Upper lobe of right lung (tissue), 1 donor: ENCODE data around the gene RFTN1. TPM values are rescaled to one million over a fixed set of nuclear protein-coding genes. Genes with fewer than 3 reads are reported as not detected.

Source experiments
- ATAC-seq: fragments of 200-7000 bp; cut with Tn5 transposase; one replicate; pipeline ENCODE4 v1.9.1; 2020; ENCODE audit warnings: mild to moderate bottlenecking, moderate library complexity
- DNase-seq: peaks from one replicate; pipeline ENCODE4 v3.0.0-alpha.2; 2020
- H3K27ac ChIP-seq: fragments of 200-600 bp; one replicate; pipeline ENCODE4 v1.8.0; 2022
- H3K27me3 ChIP-seq: fragments of 200-600 bp; one replicate; pipeline ENCODE4 v1.8.0; 2022; ENCODE audit warnings: mild to moderate bottlenecking
- H3K36me3 ChIP-seq: fragments of 200-600 bp; one replicate; pipeline ENCODE4 v1.8.0; 2022
- H3K4me1 ChIP-seq: fragments of 200-600 bp; one replicate; pipeline ENCODE4 v1.8.0; 2022
- H3K4me3 ChIP-seq: fragments of 200-600 bp; one replicate; pipeline ENCODE4 v1.8.0; 2022; ENCODE audit warnings: mild to moderate bottlenecking
- H3K9me3 ChIP-seq: fragments of 200-600 bp; one replicate; pipeline ENCODE4 v1.8.0; 2022
- intact Hi-C: fragments of 100-400 bp; cut with DNase I; formaldehyde crosslinking; loops from one replicate; pipeline ENCODE4 v1.11.0; 2022
- total RNA-seq: library from RNA; stranded (reverse); fragmentation: NEBNext Ultra II Directional; extraction: Animal tissue kit (Norgen Biotek cat#: 25700); gene quantifications from one replicate; pipeline ENCODE4 v1.2.1, GENCODE V29; 2021
- TF ChIP-seq, protein P1 (sequence below): fragments of 200-600 bp; IDR thresholded peaks from one replicate; pipeline ENCODE4 v1.8.0; 2022; ENCODE audit warnings: antibody characterized with exemption
- donor health status: DM: no; HTN: yes; CAD: no; lungs with severe emphysema.

RFTN1 gene
- total RNA-seq, 1 donor from 2014 or later, result 69.4 TPM

DNA sequence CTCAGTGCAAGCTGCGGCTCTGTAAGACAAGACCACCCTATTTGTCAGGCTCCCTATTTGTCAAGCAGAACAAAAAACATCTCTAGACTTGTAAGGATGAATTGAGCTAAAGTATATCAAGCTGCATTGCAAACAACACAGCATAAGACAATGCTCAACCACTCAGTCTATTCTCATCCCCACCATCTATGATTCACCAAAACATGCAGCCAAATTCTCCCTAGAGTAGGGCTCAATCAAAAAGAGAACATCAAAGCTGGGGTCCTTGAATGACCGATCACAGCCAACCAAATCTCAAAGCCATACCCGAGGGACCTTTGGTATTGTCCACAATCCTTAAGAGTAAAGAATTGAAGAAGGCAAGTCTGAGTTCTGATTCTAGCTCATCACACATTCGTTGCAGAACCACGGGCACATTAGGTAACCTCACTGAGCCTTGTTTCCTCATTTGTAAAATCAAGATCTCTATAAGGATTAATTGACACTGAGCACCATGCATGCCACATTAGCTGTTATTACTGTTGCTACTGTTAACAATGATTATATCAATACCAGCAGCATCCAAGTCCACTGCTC, 31.2 kb downstream of the RFTN1 start:
- intact Hi-C loops, result no loop called here
- peak overlapping the region; percentile 33 for H3K27ac ChIP-seq
- no peak overlapping the region for H3K4me3 ChIP-seq
- peak; percentile 39 for ATAC-seq
- TF ChIP-seq, protein P1, sequence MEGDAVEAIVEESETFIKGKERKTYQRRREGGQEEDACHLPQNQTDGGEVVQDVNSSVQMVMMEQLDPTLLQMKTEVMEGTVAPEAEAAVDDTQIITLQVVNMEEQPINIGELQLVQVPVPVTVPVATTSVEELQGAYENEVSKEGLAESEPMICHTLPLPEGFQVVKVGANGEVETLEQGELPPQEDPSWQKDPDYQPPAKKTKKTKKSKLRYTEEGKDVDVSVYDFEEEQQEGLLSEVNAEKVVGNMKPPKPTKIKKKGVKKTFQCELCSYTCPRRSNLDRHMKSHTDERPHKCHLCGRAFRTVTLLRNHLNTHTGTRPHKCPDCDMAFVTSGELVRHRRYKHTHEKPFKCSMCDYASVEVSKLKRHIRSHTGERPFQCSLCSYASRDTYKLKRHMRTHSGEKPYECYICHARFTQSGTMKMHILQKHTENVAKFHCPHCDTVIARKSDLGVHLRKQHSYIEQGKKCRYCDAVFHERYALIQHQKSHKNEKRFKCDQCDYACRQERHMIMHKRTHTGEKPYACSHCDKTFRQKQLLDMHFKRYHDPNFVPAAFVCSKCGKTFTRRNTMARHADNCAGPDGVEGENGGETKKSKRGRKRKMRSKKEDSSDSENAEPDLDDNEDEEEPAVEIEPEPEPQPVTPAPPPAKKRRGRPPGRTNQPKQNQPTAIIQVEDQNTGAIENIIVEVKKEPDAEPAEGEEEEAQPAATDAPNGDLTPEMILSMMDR, result no peak
- H3K9me3 ChIP-seq, result no peaks in the 10 kb centered on the region
- H3K36me3 ChIP-seq, result no peaks in the 10 kb centered on the region
- no peaks in the 10 kb centered on the region for H3K27me3 ChIP-seq
- H3K4me1 ChIP-seq, result peaks cover 54% of the 10 kb centered on the region
- DNase-seq, result no peak

DNA sequence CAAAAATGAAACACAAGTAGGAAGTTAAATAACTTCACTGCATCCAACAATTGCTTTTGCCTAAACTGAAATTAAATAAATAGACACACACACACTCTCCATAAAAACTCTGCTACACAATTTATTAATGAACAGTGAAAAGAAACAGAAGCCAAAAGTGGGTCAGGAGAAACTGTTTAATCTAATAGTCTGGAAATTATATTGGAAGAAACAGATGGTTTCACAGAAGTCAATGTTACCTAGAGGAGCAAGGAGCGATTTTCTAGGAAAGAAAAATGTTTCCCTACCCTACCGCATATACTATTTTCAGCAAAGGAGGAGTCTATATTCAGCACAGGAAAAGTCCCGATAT, 32.0 kb downstream of the RFTN1 start:
- H3K27ac ChIP-seq, result peak overlapping the region; percentile 33
- intact Hi-C loops, result no loop called here

DNA sequence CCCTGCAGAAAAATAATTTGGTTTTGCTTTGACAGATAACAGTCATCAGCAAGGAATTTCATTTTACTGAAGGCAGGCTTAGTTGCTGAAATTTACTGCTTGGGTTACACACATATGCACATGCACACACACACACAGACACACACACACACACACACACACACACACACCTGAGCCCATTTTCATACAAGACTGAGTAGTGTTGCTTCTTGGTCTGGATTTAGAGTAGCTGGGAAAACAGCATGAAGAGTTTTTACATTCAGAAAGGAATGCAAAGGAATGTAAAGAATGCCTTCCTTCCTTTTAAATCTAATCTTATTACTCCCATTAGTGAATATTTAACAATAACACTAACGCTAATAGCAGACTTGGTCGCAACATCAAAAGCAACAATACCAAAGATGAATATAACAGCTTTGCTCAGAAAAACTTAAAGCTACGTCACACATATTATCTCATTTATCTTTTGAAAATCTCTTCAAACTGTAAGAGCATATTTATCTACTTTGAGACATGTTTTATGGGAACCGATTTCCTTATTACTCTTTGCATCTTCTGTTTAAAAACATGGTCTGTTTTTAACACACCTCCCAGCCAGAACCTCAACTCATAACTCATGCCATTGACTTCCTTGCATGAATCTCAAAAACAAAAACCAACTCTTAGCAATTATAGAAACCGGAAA, 32.5 kb downstream of the RFTN1 start:
- Histone ChIP-seq H3K4me1 (peaks cover 59% of the 10 kb centered on the region), H3K36me3 (no peaks in the 10 kb centered on the region), H3K9me3 (no peaks in the 10 kb centered on the region), H3K4me3 (no peak overlapping the region), H3K27ac (peak overlapping the region; percentile 33), H3K27me3 (no peaks in the 10 kb centered on the region)
- ATAC-seq (no peak), DNase-seq (no peak)
- TF ChIP-seq, protein P1, result no peak
- intact Hi-C loops, result no loop called here

More for the DNA sequence above, 32.0 kb downstream of the RFTN1 start:
- Histone ChIP-seq H3K36me3 (no peaks in the 10 kb centered on the region), H3K4me1 (peaks cover 55% of the 10 kb centered on the region), H3K27me3 (no peaks in the 10 kb centered on the region), H3K9me3 (no peaks in the 10 kb centered on the region), H3K4me3 (no peak overlapping the region)
- ATAC-seq (no peak), DNase-seq (no peak)
- TF ChIP-seq, protein P1, result no peak

DNA sequence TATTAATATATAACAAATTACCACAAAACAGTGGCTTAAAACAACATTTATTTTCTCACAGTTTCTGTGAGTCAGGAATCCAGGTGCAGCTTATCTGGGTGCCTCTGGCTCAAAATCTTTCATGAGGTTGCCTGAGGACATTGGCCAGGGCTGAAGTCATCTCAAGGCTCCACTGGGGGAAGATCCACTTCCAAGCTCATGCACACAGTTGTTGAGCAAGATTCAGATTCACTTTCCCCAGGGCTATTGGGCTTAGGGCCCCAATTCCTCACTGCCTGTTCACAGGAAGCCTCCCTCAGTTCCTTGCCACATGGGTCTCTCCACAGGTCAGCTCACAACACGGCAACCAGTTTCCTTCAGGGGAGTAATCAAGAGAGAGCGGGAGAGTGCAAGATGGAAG, 35.0 kb downstream of the RFTN1 start:
- no peaks in the 10 kb centered on the region for H3K27me3 ChIP-seq
- no peak overlapping the region for H3K4me3 ChIP-seq
- ATAC-seq (no peak), DNase-seq (no peak)
- peaks cover 42% of the 10 kb centered on the region for H3K4me1 ChIP-seq
- H3K36me3 ChIP-seq, result no peaks in the 10 kb centered on the region
- TF ChIP-seq, protein P1, result no peak
- intact Hi-C loops, result no loop called here
- H3K27ac ChIP-seq, result no peak overlapping the region
- H3K9me3 ChIP-seq, result no peaks in the 10 kb centered on the region

DNA sequence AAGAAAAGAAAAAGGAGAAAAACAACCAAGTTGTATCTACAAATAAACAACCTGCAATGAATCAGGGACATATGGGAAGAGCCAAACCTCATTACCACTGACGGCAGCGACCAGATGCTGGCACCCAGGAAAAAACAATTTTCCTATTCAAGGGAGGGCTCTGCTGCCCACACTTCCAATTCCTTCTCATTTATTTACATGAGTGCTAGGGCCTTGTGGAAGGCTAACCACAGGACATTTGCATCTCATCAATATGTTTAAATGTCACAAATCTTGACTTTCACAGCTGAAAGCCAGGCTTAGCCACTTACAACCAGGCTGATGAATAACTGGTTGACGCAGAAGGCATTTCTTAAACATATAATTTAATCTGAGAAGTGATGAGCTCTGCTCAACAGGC, 36.0 kb downstream of the RFTN1 start:
- Histone ChIP-seq H3K4me1 (peaks cover 32% of the 10 kb centered on the region), H3K4me3 (no peak overlapping the region), H3K36me3 (no peaks in the 10 kb centered on the region), H3K27ac (no peak overlapping the region), H3K9me3 (no peaks in the 10 kb centered on the region), H3K27me3 (no peaks in the 10 kb centered on the region)
- no peak for DNase-seq
- intact Hi-C loops, result no loop called here
- ATAC-seq, result no peak
- TF ChIP-seq, protein P1, result no peak
